IMR-90 (cell line): Measurements from ENCODE around the gene REPIN1.

Experiments
- CTCF ChIP-seq: conservative IDR thresholded peaks from 2 replicates; pipeline ENCODE4 v1.5.1; 2012; ENCODE audit warnings: mild to moderate bottlenecking, low read depth, low read length, improper control_type of control experiment
- FOS ChIP-seq: fragments of 150-350 bp; IDR thresholded peaks from 2 replicates; pipeline ENCODE4 v1.6.1; 2016; ENCODE audit warnings: low read depth, low read length
- MXI1 ChIP-seq: IDR thresholded peaks from 2 replicates; pipeline ENCODE4 v1.6.1; 2012; ENCODE audit warnings: low read depth, mild to moderate bottlenecking, low read length, moderate library complexity, borderline replicate concordance
- POLR2A ChIP-seq: IDR thresholded peaks from 2 replicates; pipeline ENCODE4 v1.6.1; 2012; ENCODE audit warnings: mild to moderate bottlenecking, low read depth, low read length
- RAD21 ChIP-seq: IDR thresholded peaks from 2 replicates; pipeline ENCODE4 v1.6.1; 2012; ENCODE audit warnings: low read length, improper control_type of control experiment
- RCOR1 ChIP-seq: IDR thresholded peaks from 2 replicates; pipeline ENCODE4 v1.6.1; 2012; ENCODE audit warnings: mild to moderate bottlenecking, low read length, improper control_type of control experiment; ENCODE audit not compliant: insufficient replicate concordance

DNA sequence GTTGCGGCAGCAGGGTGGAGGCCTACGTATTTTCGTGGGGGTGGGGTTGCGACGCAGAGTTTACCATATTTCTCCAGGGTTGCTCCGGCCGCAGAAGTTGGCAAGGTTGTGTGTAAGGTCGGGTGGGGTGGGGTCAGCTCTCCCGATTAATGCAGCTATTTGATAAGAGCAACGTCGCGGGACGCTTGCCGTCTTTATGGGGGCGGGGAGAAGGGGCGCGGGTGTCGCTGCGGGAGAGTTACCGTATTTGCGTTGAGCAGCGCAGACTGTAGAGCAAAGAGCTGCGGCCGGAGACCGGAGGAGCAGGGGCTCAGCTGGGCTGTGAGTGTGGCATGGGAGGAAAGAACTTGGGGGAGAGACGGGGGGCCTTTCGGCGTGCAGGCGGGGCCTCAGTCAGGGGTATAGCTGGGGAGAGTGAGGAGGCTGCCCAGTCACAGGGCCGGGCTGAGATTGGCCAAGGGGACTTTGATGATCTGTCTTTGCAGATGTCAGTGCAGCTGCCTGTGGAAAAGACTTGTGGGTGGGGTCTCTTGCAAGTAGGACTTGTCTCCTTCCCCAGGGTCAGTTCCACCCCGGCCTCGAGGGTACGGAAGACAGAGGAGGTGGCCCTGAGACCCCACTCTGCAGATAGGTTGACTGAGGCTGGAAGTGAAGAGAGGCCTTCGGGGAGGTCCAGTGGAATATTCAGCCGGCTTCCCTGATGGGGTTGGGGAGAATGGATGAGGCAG lies 37.1 kb downstream of the REPIN1 start:
- TF ChIP-seq CTCF = no peak
- TF ChIP-seq POLR2A = no peak
- no peak for TF ChIP-seq RAD21
- TF ChIP-seq MXI1 = no peak
- no peak for TF ChIP-seq FOS
- TF ChIP-seq RCOR1 = no peak
